Measurements from ENCODE around the gene ZIC4. TPM values are rescaled to one million over a fixed set of nuclear protein-coding genes. Genes with fewer than 3 reads are reported as not detected.

The ZIC4 gene
- total and polyA plus RNA-seq, 7 experiments from 2014 or later, result not detected

GRCh38 chr3:147360646-147361453, 45.5 kb downstream of the ZIC4 start:
- H3K36me3 ChIP-seq (ENCODE audit: control insufficient read depth in 2 of 3, insufficient read depth in 3 of 3, low read length in 3 of 3), result no peaks in the 10 kb centered on the region
- peaks cover 63 to 78% (median 68%) of the 10 kb centered on the region in 5 donors for H3K27me3 Mint-ChIP-seq
- H3K9me3 Mint-ChIP-seq, result peaks cover 2 to 45% (median 17%) of the 10 kb centered on the region in 11 donors
- no peak overlapping the region for H3K27ac ChIP-seq (ENCODE audit: low read depth, low read length)
- H3K36me3 Mint-ChIP-seq, result peaks cover 0 to 11% (median 0%) of the 10 kb centered on the region in 5 donors
- CTCF ChIA-PET, result no interaction called here
- no peaks in the 10 kb centered on the region for H3K4me1 ChIP-seq (ENCODE audit: control insufficient read depth in 2 of 2, insufficient read depth in 2 of 2, low read length in 2 of 2)
- H3K27me3 ChIP-seq (ENCODE audit: control insufficient read depth in 2 of 2, insufficient read depth in 2 of 2, low read length in 2 of 2), result peaks cover 0 to 9% of the 10 kb centered on the region in 2 donors
- POLR2A ChIA-PET, result no interaction called here
- peaks cover 0 to 9% (median 2%) of the 10 kb centered on the region in 7 donors for H3K4me1 Mint-ChIP-seq
- no peak overlapping the region for H3K27ac Mint-ChIP-seq
- H3K4me3 Mint-ChIP-seq, result peak overlapping the region in 2 of 10 donors; percentile 15 to 23
- DNase-seq (no peak), ATAC-seq (no peak)
- no peak overlapping the region for H3K4me3 ChIP-seq (ENCODE audit: low read length)
- peaks cover 0 to 8% (median 0%) of the 10 kb centered on the region in 3 experiments for H3K9me3 ChIP-seq (ENCODE audit: control insufficient read depth in 2 of 3, low read length in 3 of 3)
- intact Hi-C loops (cut with micrococcal nuclease), result no loop called here

GRCh38 chr3:147360051-147360439, 46.3 kb downstream of the ZIC4 start:
- peaks cover 2 to 44% (median 17%) of the 10 kb centered on the region in 11 donors for H3K9me3 Mint-ChIP-seq
- H3K36me3 Mint-ChIP-seq, result peaks cover 0 to 11% (median 3%) of the 10 kb centered on the region in 5 donors
- H3K27me3 ChIP-seq (ENCODE audit: control insufficient read depth in 2 of 2, insufficient read depth in 2 of 2, low read length in 2 of 2), result peaks cover 0 to 11% of the 10 kb centered on the region in 2 donors
- peaks cover 0 to 9% (median 2%) of the 10 kb centered on the region in 7 donors for H3K4me1 Mint-ChIP-seq
- intact Hi-C loops (cut with micrococcal nuclease), result no loop called here
- peaks cover 0 to 8% (median 0%) of the 10 kb centered on the region in 3 experiments for H3K9me3 ChIP-seq (ENCODE audit: control insufficient read depth in 2 of 3, low read length in 3 of 3)
- ChIA-PET CTCF (no interaction called here), POLR2A (no interaction called here)
- no peak overlapping the region for H3K4me3 Mint-ChIP-seq
- no peaks in the 10 kb centered on the region for H3K36me3 ChIP-seq (ENCODE audit: control insufficient read depth in 2 of 3, insufficient read depth in 3 of 3, low read length in 3 of 3)
- no peak overlapping the region for H3K4me3 ChIP-seq (ENCODE audit: low read length)
- DNase-seq (no peak), ATAC-seq (no peak)
- peaks cover 69 to 82% (median 71%) of the 10 kb centered on the region in 5 donors for H3K27me3 Mint-ChIP-seq
- no peak overlapping the region for H3K27ac ChIP-seq (ENCODE audit: low read depth, low read length)
- H3K27ac Mint-ChIP-seq, result no peak overlapping the region
- no peaks in the 10 kb centered on the region for H3K4me1 ChIP-seq (ENCODE audit: control insufficient read depth in 2 of 2, insufficient read depth in 2 of 2, low read length in 2 of 2)

GRCh38 chr3:147359177-147360050, 46.9 kb downstream of the ZIC4 start:
- no peak overlapping the region for H3K27ac Mint-ChIP-seq
- Histone ChIP-seq H3K36me3 (ENCODE audit: control insufficient read depth in 2 of 3, insufficient read depth in 3 of 3, low read length in 3 of 3) (no peaks in the 10 kb centered on the region), H3K27me3 (ENCODE audit: control insufficient read depth in 2 of 2, insufficient read depth in 2 of 2, low read length in 2 of 2) (peaks cover 0 to 11% of the 10 kb centered on the region in 2 donors), H3K4me3 (ENCODE audit: low read length) (no peak overlapping the region), H3K9me3 (ENCODE audit: control insufficient read depth in 2 of 3, low read length in 3 of 3) (peaks cover 0 to 8% (median 0%) of the 10 kb centered on the region in 3 experiments), H3K27ac (ENCODE audit: low read depth, low read length) (no peak overlapping the region), H3K4me1 (ENCODE audit: control insufficient read depth in 2 of 2, insufficient read depth in 2 of 2, low read length in 2 of 2) (no peaks in the 10 kb centered on the region)
- H3K4me3 Mint-ChIP-seq, result no peak overlapping the region
- DNase-seq, result no peak
- peaks cover 0 to 11% (median 4%) of the 10 kb centered on the region in 5 donors for H3K36me3 Mint-ChIP-seq
- peaks cover 0 to 9% (median 2%) of the 10 kb centered on the region in 7 donors for H3K4me1 Mint-ChIP-seq
- intact Hi-C loops (cut with micrococcal nuclease), result loop anchor here in 1 of 2 donors (5.0 kb wide), 1 partner anchor 53 kb away; no protein-coding TSS in a partner anchor
- H3K9me3 Mint-ChIP-seq, result peaks cover 2 to 42% (median 13%) of the 10 kb centered on the region in 11 donors
- peaks cover 68 to 79% (median 73%) of the 10 kb centered on the region in 5 donors for H3K27me3 Mint-ChIP-seq
- ChIA-PET POLR2A (no interaction called here), CTCF (no interaction called here)
- no peak for ATAC-seq

GRCh38 chr3:147358144-147358992, 48.0 kb downstream of the ZIC4 start:
- peaks cover 2 to 47% (median 17%) of the 10 kb centered on the region in 11 donors for H3K9me3 Mint-ChIP-seq
- no peak overlapping the region for H3K27ac Mint-ChIP-seq
- H3K36me3 ChIP-seq (ENCODE audit: control insufficient read depth in 2 of 3, insufficient read depth in 3 of 3, low read length in 3 of 3), result no peaks in the 10 kb centered on the region
- no peak for DNase-seq
- H3K4me1 ChIP-seq (ENCODE audit: control insufficient read depth in 2 of 2, insufficient read depth in 2 of 2, low read length in 2 of 2), result no peaks in the 10 kb centered on the region
- POLR2A ChIA-PET, result no interaction called here
- intact Hi-C loops (cut with micrococcal nuclease), result loop anchor here in 1 of 2 donors (5.0 kb wide), 1 partner anchor 54 kb away; no protein-coding TSS in a partner anchor
- peaks cover 0 to 11% (median 5%) of the 10 kb centered on the region in 5 donors for H3K36me3 Mint-ChIP-seq
- H3K4me3 ChIP-seq (ENCODE audit: low read length), result no peak overlapping the region
- no peak for ATAC-seq
- H3K27me3 Mint-ChIP-seq, result peaks cover 73 to 84% (median 79%) of the 10 kb centered on the region in 5 donors
- CTCF ChIA-PET, result no interaction called here
- no peak overlapping the region for H3K27ac ChIP-seq (ENCODE audit: low read depth, low read length)
- H3K4me3 Mint-ChIP-seq, result no peak overlapping the region
- H3K4me1 Mint-ChIP-seq, result peaks cover 0 to 9% (median 2%) of the 10 kb centered on the region in 7 donors
- peaks cover 0 to 11% of the 10 kb centered on the region in 2 donors for H3K27me3 ChIP-seq (ENCODE audit: control insufficient read depth in 2 of 2, insufficient read depth in 2 of 2, low read length in 2 of 2)
- peaks cover 0 to 8% (median 0%) of the 10 kb centered on the region in 3 experiments for H3K9me3 ChIP-seq (ENCODE audit: control insufficient read depth in 2 of 3, low read length in 3 of 3)

GRCh38 chr3:147356909-147357900, 49.1 kb downstream of the ZIC4 start:
- peaks cover 0 to 55% (median 17%) of the 10 kb centered on the region in 11 donors for H3K9me3 Mint-ChIP-seq
- Histone ChIP-seq H3K27ac (ENCODE audit: low read depth, low read length) (no peak overlapping the region), H3K27me3 (ENCODE audit: control insufficient read depth in 2 of 2, insufficient read depth in 2 of 2, low read length in 2 of 2) (peaks cover 0 to 18% of the 10 kb centered on the region in 2 donors), H3K4me1 (ENCODE audit: control insufficient read depth in 2 of 2, insufficient read depth in 2 of 2, low read length in 2 of 2) (no peaks in the 10 kb centered on the region), H3K36me3 (ENCODE audit: control insufficient read depth in 2 of 3, insufficient read depth in 3 of 3, low read length in 3 of 3) (no peaks in the 10 kb centered on the region), H3K4me3 (ENCODE audit: low read length) (no peak overlapping the region), H3K9me3 (ENCODE audit: control insufficient read depth in 2 of 3, low read length in 3 of 3) (peaks cover 0 to 8% (median 0%) of the 10 kb centered on the region in 3 experiments)
- peaks cover 0 to 9% (median 2%) of the 10 kb centered on the region in 7 donors for H3K4me1 Mint-ChIP-seq
- POLR2A ChIA-PET, result no interaction called here
- no peak overlapping the region for H3K4me3 Mint-ChIP-seq
- H3K27me3 Mint-ChIP-seq, result peaks cover 84 to 90% (median 89%) of the 10 kb centered on the region in 5 donors
- CTCF ChIA-PET, result no interaction called here
- ATAC-seq, result no peak
- peak overlapping the region in 1 of 9 donors; percentile 77 for H3K27ac Mint-ChIP-seq
- peaks cover 0 to 11% (median 5%) of the 10 kb centered on the region in 5 donors for H3K36me3 Mint-ChIP-seq
- DNase-seq, result no peak
- intact Hi-C loops (cut with micrococcal nuclease), result loop anchor here in 1 of 2 donors (2.0 to 5.0 kb wide), 2 partner anchors 32 to 55 kb away; no protein-coding TSS in a partner anchor

Data from naive thymus-derived CD4-positive, alpha-beta T cell (primary cell).